NCI-H1092 treated with DMSO at 0.1 percent for 48 hours (cell line): ENCODE measurements around the gene HDAC4.

Experiments
- DNase-seq: peaks from one replicate; lab custom pipeline; 2025; lab: John Stamatoyannopoulos, UW

HDAC4 gene

DNA sequence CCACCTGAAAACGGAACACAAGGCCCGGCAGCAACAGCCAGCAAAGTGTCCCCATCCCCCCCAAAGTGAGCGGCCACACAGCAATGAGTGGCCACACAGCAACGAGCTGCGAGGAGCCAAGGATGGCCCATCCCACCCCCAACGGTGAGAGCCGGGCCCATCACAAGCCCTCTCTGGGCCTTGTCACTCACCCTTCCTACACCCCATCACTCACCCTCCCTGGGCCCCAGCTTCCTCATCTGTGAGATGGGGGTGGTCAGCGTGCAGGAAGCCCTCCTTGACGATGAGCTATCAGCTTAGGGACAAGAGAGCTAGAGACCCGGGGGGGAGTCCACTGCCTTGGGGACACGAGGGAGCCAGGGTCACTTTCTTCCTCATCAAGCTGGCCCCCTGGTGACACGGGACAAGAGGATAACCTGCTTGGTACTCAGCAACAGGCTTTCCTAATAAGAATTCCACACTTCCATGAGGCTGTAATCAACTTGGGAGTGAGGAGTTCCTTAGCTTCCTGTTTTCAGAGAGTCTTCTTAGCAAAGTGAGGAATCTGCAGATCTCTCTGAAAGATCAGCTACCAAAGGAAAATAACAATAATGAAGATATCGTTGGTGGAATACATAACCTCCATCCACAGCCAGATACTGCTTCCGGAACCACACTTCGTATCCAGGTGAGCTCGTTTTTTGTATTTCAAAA lies 92.8 kb downstream of the HDAC4 start:
- no peak for DNase-seq

GRCh38 chr2:239307221-239307569 lies 93.6 kb downstream of the HDAC4 start:
- no peak for DNase-seq

GRCh38 chr2:239306274-239307220 lies 94.3 kb downstream of the HDAC4 start:
- no peak for DNase-seq

DNA sequence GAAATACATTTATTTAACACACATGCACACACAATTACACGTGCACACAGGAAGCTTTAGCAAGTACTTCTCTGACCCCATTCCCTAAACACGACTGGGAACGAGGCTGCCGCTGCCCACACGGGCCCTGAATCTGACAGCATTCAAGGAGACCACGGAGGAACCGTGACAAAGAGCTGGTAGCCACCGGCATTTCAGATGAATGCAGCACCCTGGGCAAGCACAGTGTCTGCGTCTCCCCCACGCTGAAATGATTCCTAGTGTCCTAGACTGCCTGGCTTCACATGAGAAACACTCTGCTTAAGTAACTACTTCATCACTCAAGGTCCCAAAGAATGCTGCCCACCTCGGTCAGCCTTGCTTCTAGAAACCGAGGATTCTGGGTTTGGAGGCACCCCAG lies 95.0 kb downstream of the HDAC4 start:
- DNase-seq = no peak

GRCh38 chr2:239305222-239305575 lies 95.6 kb downstream of the HDAC4 start:
- DNase-seq = no peak

- DNase-seq = no peak
Measured at GRCh38 chr2:239304533-239305221, 96.1 kb downstream of the HDAC4 start.

DNA sequence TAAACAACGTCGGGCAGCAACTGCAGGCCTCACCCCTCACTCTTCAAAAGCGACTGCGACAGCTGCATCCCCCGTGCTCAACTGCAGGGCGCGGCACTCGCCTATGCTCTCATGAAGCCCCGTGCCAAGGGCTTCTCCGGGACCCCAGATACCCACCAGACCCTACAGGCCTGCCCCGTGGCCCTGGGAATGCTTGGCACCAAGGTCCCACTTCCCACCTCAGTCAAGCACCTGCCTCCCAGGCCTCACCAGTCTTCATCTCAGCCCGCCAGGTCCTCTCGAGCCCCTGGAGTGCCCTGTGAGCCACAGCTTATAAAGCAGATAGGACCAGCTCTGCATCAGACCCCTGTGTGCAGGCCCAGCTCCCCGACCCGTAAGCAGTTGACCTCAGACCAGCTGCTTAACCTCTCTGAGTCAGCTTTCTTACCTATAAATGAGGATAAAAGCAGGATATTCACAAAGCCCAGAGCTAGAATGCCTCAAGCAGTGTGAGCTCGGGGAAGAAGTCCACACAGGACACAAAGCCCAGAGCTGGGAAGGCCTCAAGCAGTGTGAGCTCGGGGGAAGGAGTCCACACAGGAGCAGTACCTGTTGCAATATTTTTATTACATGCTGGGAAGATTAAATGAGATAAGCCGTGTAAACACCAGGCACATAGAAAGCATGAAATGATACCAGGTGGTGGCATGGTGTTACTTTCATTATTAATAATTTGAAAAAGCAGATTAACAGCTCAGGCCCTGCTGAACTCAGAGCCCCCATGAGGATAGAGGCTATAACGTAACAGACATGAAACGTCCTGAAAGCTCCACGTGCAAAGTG lies 96.9 kb downstream of the HDAC4 start:
- DNase-seq = no peak

DNA sequence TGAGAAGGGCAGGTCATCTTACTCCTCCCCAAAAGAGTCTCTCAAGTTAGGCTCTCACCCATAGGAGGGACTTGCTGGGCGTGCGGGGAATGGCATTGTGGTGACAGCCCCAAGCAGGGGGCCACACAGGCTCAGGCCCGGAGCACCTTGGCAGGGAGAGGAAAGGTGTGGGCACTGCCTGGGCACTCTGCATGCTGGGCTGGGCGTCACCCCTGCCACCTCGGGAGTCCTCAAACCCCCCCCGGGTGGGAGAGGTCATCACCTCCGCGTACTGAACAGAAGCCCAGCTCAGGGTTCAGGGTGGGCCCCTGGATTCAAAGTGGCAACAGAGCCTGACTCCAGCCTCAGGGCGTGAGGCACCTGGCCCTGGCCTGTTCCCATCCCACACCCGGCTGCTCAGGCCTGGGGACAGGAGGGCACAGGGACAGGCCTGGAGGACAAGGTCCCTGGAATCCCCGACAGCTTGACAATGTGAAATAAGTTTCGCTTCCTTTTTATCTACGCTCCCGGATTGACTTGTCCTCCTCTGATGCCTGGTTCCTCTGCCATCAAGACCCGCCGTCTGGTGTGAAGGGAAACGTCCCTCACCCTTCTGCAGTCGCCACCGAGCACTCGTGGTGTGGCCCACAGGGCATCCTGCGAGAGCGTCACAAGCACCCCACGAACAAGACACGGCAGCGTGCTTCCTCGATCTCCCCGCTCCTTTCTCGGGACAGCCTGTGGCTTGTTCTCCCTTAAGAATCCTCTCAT lies 97.8 kb downstream of the HDAC4 start:
- DNase-seq = no peak

DNA sequence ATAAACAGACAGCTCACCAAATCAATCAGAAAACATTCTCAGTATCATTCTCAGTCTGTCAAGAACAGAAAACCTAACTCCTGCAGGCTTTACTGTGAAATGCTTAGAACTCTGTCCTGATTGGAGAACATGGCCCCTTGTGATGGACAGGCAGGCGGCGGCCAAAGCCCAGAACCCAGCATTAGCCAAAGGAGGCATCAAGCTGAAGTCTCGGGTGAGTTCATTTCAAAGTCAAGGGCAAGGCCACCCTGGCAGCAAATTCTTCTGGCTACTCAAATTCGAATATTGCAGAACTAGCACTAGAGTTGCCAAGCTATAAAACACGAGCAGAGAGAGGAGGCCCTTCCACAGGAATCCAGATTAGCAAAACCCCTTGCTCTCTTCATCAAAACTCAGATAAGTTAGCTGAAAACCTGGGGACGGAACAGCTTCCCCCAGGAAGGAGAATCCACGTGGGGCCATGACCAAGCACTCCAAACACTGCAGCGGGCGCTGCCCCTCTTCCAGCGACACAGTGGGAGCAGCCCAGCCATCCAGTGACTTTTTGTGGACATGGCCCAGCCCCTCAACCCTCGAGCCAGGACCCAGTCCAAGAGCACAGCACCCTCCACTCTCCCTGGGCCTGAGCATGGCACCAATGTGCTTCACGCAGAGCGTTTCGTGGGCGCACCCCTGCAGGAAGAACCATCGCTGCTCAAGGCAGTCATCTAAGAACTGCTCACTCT lies 98.6 kb downstream of the HDAC4 start:
- DNase-seq = no peak

DNA sequence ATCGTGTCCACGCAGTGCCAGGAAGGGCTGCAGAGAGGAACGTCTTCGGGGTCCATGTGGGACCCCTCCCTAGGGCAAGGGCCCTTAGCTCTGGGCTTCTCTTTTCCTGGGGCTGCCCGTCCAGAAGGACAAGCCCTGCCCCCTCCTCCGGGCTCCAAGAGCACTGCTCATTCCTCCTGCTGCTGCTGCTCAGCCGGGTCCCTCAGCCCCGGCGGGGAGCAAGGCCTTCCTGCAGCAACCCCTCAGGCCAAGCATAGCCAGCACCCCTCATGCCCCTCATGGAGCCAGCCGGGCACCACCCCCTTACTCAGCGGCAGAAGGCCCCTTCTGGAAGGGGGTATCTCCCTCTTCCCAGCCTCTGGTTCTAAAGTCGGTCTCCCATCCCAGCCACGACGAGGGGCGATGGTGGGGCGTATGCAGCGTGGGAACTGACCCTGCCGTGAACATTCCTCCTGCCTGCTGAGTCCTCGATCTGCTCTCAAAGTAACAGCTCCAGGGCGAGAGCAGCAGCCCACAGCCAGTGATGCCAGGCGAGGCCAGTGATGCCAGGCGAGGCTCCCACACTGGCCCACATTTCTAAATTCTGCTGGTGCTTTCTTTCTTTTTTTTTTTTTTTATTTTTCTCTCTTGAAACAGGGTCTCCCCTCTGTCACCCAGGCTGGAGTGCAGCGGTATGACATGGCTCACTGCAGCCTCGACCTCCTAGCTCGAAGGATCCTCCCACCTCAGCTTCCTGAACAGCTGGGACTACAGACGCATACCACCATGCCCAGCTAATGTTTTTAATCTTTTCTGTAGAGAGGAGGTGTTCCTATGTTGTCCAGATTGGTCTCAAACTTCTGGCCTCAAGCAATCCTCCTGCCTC lies 99.7 kb downstream of the HDAC4 start:
- no peak for DNase-seq

DNA sequence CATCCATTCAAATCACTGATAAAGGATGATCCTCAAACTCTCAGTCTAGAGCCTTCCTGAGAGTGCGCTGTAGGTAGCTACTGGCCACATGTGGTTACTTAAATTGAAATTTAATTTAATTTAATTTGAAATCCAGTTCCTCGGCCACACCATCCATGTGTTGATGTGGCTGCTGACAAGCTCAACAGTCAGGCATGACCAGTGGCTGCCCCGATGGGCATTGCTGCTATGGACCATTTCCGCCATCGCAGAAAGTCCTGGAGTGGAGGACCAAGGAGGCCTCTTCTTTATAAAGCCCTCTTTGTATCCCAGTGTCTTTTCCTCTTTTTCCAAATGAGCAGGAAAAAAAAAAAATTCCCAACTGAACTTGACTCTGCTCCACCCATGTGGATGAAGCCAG lies 100.6 kb downstream of the HDAC4 start:
- DNase-seq = no peak

DNA sequence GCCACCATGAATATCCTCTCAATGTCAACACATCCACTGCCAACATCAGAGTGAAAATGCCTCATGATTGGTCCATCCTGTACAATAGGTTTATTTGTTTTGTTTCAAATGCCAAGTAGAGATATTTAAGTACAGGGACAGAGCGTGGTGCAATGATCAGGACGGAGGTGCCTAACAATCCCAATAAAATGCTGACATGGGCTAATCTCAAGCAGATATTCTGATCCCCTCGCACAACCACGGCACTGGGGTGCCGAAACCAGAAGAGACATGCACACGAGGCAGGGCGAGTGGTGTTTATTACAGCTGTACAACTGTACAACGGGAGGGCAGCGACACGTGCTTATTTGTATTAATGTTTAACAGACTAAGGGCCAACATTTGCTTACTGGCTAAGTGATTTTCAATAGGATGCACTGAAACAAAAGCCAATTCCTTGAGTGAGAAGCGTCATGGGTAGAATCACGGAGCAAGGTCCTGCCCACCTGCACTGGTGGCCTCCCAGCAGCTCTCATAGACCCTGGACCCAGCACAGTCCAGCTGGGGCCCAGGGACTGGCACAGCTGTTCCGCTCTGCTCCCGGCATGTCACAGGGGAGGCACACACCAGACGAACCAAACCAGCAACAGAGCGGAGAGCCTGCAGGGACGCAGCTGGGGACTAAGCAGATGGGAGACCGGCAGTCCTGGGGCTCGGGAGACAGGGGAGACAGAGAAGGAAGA lies 101.4 kb downstream of the HDAC4 start:
- peak; percentile 9 for DNase-seq

- DNase-seq = no peak
Measured at GRCh38 chr2:239298116-239298804, 102.6 kb downstream of the HDAC4 start.

DNA sequence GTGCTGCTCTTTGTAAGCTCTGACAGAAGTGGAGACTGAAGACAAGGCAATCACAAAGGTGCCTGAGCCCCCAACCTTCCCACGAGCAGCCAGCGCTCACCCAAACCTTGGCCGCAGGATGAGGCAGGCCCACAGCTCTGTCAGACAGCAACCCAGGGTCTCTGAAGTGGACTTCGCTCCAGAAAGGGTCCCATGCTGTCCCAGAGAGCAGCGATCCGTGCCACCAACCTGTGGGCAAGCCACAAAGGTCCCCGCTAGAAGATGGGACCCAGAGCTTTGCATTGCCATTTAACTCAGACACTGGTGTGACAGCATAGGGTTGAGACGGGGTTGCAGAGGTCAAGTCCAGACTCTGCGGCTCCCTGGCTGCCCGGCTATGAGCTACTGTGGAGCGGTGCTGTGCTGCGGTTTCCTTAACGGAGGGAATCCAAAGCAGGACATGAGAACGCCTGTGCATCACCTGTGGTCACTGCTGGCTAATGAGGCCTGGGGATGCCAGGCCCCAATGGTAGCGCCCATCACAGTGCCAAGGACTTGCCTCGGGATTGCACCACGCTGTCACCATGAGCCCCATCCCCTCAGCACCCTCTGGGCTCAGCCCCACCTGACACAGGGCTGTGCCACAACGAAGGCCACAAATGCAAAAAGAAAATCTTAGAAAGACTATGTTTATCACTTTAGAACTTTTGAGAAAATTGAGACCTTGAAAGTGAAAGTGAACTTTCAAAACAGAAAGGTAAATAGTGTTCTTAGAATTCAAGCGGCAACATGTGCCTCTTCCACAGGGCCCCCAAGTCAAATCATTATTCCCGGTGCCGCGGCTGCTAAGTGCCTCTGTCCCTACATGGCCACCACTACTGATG lies 103.4 kb downstream of the HDAC4 start:
- no peak for DNase-seq

GRCh38 chr2:239296020-239296932 lies 104.5 kb downstream of the HDAC4 start:
- no peak for DNase-seq

DNA sequence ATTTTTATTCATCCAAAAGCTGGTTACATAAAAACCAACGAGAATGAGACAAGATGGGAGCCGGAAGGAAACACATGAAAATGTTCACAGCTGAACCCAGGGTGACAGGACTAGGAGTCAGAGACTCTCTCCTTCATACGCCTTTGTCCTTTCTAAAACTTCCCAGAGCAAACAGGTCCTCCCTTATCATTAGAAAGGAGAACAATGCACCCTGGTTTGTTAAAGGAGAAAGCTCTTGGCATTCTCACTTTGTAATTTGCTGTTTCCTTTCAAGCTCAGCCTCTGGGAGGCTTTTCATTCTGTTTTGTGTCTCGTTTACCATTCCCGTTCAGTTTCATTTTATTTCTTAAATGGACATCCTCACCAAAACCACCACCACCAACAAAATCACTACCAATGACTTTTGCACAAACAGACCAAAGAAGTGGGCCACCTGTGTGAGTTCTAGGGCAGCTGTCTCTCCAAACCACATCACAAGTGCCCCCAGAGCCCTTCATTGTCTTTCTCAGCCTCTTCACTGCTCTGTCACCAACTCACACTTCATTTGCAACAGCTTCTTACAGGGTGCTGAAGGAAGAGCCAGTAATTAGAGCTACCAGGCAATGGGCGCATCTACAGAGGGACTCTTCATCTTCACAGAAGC lies 105.3 kb downstream of the HDAC4 start:
- DNase-seq = no peak
